Measurements from ENCODE around the gene NUBP1.
"Not testable (repeated sequence)": the region's sequence is repeated elsewhere in the genome, so short reads cannot be mapped to it uniquely, and the experiment has no call there.

NUBP1 gene

DNA sequence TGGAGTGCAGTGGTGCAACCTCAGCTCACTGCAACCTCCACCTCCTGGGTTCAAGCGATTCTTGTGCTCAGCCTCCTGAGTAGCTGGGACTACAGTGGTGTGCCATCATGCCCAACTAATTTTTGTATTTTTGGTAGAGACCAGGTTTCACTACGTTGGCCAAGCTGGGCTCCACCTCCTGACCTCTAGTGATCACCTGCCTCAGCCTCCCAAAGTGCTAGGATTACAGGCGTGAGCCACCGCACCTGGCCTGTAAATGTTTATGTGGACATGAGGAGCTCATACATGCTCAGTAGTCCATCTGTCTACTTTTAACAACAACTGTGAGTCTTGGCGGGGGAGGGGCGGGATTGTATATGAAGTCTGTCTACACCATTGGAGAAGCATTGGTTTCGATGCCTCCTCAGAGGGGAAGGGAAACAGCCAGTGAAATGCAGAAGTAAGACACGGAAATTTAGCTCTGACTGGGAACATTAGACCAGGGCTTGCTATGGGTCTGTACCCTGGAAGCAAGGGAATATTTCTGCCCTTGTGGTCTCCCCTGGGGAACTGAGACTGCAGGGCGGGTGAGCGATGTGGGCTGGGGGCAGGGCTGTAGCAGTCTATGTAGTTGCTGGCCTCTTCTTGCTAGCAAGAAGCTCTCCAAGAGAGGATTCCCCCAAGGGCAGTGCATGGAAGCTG lies 9.3 kb downstream of the NUBP1 start:
- no peak for FAIRE-seq

DNA sequence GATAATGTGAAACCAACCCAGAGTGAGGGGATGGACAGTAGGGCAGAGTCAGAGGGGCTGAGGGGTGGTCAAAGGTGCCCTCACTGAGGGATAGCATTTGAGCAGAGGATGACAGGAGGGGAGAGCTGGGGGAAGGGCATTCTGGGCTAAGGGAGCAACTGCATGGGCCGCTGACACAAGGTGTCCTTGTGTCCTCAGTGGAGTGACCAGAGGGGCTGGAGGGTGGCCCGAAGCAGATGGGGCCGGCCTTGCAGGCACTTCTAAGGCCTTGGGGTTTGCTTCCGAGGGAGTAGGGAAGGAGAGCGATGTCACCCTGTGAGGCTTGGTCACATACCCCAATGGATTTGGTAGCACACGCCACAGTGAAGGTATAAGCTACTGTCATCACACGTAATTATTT lies 10.0 kb downstream of the NUBP1 start:
- no peak for FAIRE-seq

DNA sequence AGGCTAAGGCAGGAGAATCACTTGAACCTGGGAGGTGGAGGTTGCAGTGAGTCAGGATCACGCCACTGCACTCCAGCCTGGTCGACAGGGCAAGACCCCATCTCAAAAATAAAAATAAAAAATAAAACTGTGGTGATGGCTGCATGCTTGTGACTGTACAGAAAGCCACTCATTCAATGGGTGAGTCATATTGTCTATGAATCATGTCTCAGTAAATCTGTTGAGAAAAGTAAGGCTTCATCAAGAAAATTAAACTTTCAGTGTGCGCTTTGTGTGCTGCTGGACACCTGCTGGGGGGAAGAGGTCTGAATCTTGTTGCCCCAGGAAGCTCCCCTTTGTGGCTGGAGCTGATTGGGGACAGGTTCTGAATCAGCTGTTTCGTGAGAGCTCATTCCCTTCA lies 11.3 kb downstream of the NUBP1 start:
- FAIRE-seq = no peak

DNA sequence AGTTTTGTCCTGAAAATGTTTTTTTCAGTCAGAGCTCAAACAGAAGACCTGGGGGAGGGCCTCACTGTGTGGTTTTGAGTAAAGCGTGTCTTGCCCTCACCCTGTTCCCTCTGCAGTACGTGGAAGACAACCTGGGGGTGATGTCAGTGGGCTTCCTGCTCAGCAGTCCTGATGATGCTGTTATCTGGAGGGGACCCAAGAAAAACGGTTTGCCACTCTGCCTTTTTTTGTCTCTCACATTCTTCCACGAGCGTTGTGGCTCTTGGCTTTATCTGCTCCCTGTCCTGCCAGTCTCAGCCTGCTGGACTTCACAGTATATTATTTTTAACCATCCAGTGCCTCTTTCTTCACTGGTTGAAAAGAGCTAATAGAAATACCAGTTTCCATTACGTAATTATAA lies 12.9 kb downstream of the NUBP1 start:
- FAIRE-seq = no peak

DNA sequence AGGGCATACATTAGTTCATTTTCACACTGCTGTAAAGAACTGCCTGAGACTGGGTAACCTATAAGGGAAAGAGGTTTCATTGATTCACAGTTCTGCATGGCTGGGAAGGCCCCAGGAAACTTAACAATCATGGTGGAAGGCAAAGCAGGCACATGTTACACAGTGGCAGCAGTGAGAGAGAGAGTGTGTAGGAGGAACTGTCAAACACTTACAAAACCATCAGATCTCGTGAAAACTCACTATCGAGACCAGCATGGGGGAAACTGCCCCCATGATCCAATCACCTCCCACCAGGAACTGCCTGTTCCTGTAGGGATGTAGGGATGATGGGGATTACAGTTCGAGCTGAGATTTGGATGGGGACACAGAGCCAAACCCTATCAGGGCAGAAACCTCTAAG lies 17.2 kb downstream of the NUBP1 start:
- no peak for FAIRE-seq

DNA sequence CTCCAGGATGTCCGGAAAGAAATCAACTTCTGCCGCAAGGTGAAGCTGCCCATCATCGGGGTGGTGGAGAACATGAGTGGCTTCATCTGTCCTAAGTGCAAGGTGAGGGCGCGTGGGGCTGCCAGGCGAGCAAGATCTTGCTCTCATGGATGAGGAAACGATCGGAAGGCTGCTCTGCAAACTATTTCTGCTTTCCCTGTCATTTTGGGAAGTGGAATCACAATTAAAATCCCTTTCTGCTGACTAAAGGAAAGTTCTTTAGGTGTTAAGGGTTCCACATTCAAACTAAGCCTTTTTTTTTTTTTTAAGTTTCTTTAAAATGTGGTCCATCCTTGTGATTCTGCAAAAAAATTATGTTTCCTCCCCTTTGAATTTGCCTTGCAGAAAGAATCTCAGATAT lies 17.7 kb downstream of the NUBP1 start:
- no peak for FAIRE-seq

DNA sequence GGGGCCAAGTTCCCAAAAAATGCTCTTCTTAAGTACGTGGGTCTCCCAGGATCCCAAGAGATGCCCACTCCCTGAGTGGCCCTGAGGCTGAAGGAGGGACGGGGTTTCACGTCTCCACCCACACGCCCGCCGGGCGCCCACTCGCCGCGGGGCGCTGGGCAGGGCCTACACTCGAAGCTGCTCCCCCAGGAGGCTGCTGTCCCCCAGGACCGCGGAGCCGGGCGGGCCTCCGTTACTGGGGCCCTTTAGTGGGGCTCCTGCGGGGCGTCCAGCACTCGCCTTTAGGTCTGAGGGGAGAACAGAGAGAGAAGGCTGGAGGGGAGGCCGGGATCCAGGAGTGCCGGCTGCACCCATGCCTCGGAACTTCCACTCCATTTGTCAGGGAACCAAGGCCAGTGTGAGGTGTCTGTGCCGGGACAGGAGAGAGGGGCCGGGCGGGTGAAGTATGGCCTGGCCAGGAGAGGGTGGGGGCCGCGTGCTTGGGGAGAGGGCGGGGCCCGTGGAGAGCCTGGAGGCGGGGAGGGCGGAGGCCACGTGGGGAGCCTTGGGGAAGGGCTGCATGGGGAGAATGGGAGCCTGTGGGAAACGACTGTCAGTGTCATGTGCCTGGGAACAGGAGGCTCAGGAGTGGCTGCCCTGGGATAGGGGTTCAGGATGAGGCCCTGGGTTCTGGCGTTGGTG lies 18.8 kb downstream of the NUBP1 start:
- no peak for FAIRE-seq

DNA sequence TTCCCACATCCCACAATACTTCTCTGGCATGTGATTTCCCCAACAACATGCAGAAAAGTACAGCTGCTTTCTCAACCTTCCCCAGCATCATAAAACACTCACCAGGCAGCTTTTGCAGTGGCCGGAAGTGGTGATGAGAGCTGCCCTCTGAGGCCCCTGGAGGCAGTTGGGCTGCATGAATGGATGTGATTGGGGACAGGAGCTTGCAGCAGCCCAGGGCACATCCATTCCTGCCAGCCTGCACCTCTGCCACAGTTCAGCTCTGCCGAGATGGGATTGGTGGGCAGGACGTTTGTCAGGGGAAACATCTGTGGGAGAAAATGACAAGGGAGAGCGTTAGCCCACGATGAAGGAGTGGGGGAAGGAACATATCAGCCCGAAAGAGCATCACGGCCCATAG lies 19.8 kb downstream of the NUBP1 start:
- FAIRE-seq = no peak

DNA sequence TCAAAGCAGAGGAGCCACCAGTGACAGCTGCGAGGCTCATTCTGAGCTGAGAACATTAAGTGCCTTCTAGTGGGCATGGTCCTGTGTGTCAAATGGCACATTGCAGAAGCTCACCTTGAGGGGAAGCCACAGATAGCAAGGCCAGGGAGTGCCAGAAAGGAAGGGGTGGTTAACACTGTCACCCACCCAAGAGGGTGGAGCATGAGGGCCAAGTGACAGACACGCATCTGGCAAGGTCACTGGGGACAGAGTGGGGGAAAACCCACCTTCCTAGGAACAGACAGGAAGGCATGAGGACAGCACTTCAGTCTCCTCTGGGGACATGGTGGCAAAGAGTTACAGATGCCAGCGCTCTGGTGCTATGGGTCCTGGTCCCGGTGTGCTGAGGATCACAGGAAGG lies 22.1 kb downstream of the NUBP1 start:
- no peak for FAIRE-seq

DNA sequence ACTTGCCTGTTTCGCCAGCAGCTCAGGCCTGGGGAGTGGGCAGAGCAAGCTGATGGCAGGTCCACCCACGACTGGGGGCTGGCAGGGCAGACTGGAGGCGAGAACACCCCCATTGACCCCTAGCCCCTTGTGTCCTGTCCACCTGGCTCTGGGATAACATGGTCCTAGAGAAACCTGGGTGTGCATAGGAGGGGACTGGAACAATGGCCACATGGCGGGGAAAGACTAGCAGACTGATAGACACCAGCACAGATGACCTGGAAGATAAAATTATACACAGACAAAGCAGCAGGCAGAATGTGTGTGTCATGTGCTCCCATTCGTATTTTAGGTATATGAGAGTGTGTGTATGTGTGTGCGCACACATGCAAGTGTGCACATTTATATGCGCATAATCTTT lies 23.5 kb downstream of the NUBP1 start:
- FAIRE-seq = no peak

DNA sequence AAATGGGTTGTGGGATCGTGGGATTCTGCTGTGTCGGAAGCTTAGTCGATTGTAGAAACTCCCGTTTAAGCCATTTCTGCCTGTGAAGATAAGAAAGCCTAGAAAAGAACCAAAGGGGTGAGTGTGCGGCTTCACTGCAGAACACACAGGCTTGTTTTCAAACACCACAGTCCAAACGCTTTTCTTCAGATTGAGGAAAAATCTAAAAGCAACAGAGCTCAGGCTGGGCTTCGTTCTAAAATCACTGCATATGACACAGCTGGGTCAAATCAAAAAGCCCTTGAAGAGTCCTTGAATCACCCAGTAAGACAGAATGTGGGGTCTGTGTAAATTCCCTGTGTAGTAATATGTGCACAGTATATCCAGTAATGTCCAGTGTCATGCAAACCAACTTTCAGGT lies 25.7 kb downstream of the NUBP1 start:
- FAIRE-seq = no peak

DNA sequence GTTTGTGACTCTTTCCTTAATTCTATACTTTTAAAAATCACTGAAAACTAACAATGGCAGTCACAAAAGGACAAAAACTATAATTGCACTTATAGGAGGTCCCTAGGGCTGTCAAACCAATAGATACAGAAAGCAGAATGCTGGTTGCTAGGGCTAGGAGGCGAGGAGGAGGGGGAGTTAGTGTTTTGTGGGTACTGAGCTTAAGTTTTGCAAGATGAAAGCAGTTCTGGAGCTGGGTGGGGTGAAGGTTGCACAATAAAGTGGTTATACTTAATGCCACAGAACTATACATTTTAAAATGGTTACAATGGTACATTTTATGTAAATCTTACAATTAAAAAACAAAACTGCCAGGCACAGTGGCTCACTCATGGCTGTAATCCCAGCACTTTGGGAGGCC lies 27.3 kb downstream of the NUBP1 start:
- FAIRE-seq = no peak

DNA sequence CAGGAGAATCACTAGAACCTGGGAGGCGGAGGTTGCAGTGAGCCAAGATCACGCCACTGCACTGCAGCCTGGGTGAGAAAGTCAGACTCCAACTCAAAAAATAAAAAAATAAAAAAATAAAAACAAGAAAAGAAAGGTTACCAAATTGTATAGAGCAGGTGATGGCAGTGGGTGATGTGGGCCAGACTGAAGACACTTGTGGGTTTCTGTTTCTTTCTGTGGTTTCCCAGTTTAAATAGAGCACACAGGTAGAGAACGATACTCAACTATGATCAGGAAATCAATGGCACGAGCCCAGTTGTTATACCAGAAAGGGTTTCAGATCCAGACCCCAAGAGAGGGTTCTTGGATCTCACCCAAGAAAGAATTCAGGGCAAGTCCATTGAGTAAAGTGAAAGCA lies 32.6 kb downstream of the NUBP1 start:
- FAIRE-seq = no peak

DNA sequence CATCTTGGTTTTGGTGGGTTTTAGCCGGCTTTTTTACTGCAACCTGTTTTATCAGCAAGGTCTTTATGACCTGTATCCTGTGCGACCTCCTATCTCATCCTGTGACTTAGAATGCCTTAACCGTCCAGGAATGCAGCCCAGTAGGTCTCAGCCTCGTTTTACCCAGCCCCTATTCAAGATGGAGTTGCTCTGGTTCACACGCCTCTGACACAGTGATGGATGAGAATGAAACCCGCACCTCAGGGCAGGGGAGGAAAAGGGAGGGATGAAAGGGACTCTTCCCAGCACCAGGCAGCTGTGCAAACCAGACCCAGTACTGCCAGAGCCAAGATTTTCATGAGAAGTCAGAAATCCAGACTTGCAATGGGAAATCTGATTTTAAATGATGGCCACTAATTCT lies 33.3 kb downstream of the NUBP1 start:
- not testable (repeated sequence) for FAIRE-seq

DNA sequence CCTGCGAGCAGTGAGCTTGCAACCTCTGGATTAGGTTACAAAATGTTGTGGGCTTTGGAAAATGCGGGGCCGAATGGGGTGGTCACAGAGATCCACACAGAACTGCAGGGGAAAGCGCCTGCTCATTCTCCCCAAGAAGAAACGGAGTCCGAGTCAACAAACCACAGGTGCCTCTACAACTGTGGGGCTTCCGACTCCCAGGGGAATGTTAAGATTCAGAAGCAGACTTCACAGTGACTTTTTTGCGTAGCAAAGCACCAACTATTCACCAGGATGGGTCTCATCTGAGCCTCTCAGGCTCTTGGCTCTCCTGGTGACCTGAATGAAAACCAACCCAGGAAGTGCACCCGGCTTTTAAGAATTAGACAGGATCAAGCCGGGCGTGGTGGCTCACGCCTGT lies 33.7 kb downstream of the NUBP1 start:
- no peak for FAIRE-seq

DNA sequence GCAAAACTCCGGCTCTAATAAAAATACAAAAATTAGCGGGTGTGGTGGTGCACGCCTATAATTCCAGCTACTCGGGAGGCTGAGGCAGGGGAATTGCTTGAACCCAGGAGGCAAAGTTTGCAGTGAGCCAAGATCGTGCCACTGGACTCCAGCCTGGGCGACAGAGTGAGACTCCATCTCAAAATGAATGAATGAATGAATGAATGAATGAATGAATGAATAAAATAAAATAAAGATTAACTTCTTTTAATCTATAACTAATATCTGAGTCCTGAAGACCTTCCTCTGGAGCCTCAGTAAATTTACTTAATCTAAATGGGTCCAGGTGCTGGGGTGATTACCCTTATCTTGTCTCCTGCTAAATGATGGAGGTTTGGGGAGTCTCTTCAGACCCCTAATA lies 36.3 kb downstream of the NUBP1 start:
- FAIRE-seq = not testable (repeated sequence)

DNA sequence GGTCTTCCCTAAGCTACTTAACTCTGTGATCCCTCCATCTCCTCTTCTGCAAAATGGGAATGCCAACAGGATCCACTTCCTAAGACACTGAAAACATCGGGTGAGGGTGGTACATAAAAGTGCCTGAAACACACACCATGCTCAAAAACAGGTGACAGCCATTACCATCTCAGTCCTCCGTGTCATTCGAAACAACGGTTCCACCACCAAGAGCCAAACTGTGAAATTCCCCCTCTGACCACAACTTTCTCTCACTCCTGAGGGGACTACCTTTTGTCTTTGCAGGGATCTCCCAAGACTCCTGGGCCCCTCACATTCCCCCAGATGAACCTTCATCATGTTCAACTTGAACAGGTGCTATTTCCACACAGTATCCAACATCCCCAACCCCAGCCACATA lies 37.0 kb downstream of the NUBP1 start:
- no peak for FAIRE-seq

DNA sequence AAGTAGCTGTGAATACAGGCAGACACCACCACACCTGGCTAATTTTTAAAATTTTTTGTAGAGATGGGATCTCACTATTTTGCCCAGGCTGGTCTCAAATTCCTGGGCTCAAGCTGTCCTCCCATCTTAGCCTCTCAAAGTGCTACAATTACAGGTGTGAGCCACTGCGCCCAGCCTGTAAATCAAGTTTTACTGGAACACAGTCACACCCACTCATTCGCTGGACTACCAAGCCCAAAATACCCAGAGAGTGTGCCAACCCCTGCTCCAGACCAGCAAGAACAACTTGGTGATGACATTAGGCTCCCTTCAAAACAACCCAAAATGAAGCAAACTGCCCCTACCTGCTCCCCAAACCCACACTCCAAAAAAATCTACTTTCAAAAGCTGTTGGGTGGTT lies 39.0 kb downstream of the NUBP1 start:
- no peak for FAIRE-seq

DNA sequence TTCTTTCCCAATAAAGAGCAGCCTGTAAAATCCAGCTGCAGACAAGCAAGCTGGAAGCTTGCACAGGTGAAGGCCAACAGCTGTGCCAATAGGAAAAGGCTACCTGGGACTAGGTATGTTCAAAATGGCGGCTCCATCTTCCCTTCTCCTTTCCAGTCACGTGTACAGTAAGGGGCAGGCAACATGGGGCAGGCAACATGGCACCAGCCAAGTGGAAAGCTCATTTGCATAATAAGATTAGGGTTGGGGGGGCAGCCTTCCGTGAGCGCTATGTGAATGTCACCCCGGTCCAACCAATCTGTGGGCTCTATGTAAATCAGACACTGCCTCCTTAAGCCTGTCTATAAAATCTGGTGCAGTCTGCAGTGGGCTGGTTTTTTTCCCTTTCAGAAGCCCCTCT lies 43.7 kb downstream of the NUBP1 start:
- FAIRE-seq = no peak

DNA sequence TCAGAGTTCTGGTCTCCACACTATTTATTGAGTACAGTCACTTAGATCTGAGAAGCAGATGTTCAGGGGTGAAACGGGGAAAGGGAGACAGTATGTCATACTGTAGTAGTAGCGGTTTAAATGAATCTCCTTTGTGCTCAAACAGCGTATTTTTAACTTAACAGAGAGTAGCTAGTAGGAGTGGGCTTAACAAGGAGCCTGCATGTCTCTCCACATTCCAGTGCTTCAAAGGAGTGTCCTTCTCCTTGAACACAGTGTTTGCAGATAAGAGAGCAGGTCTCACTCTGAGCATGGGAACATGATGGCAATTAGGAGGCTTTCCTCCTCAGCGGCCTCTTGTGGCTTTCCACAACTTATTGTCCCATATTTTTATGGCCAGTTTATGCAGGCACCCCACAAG lies 45.0 kb downstream of the NUBP1 start:
- FAIRE-seq = not testable (repeated sequence)

DNA sequence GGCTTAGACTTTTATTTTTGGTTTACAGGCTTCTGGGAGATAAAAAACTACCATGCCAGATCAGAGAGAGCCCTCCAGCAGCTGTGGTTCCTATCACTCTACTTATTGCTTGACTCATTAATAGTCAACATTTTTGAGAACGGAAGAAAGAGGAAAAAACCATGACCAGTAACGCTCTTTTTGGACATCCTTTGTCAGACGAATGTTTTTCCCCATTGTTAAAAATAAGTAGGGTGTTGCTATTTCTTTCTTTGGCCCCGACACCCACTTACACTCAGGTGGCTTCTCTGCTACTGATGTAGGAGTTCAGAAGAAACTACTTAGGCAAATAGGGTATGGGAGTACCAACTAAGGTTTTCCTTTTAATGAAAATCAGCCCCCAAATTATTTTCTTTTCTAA lies 47.4 kb downstream of the NUBP1 start:
- no peak for FAIRE-seq

DNA sequence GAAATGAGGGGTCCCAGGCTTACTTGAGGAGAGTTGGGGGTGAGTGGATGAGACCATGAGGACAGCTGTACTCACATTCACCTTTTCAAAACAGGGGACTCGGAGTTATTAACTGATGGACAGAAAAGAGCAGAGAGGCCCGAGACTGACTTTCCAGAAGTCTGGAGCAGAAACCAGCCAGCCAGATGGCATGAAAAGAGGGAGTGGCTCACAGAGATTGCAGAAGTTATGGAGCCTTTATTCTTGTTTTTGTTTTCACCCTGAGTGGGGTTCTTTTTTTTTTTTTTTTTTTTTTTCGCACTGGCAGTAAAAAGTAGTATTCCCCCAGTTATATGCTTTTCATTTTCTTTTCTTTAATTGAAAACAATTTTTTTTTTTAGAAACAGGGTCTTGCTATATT lies 56.1 kb downstream of the NUBP1 start:
- no peak for FAIRE-seq

DNA sequence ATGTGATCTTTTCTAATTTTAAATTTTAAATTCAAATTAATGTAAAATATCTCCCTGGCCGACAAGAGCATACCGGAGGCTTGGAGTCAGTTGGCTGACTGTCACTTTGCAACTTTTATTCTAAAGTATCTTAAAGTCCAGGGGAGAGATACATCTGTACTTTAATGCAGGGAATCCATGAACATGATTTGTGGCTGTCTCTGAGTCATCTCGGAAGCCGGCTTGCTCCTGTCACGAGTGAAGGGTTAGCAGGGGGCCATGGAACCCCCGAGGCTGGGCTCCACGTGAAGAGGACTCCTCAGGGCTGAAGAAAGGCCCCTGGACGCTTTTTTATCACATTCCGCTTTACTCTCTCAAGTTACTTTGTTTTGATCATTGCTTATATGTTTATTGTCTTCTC lies 61.7 kb downstream of the NUBP1 start:
- no peak for FAIRE-seq

DNA sequence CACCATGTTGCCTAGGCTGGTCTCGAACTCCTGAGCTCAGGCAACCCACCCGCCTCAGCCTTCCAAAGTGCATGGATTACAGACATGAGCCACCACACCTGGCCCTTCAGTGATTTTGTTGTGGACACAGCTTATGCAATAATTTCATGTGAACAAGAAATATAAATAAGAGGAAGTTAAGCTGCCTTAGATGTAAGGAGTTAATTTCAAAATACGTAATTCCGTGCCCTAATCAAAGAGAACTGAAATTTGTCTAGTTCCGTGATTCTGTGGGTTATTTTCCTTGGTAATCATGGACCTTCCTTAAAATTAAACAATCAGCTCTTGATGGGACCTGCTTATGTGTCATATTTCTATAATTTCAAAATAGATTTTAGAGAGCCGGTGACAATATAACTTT lies 63.1 kb downstream of the NUBP1 start:
- FAIRE-seq = no peak

DNA sequence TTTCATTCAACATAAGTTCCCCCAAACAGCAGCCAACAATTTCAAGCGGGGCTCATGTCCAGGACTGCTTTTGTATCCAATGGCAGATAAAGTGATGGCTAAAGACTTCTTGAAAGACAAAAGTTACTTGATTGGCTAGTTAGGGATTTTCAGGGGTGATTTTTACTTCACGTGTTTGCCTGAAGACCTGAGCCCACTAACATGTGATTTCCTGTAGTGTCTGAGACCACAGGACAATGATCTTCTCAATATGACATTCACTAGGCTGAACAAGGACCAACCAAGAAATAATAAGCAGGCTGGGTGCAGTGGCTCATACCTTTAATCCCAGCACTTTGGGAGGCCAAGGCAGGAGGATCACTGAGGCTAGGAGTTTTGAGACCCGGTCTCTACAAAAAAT lies 64.6 kb downstream of the NUBP1 start:
- no peak for FAIRE-seq
